IPS DF 6.9 (cell line): ENCODE measurements around the gene NINL.
A peak's percentile ranks its signal among the peaks of the same experiment; 100 is the strongest.

ENCODE experiments used
- DNase-seq: peaks from one replicate; pipeline ENCODE4 v3.0.0-alpha.2; 2013; ENCODE audit warnings: low read depth, low spot score
- H3K27ac ChIP-seq: one replicate; pipeline ENCODE4 v1.5.1; 2013; ENCODE audit warnings: low read length, control low read depth
- H3K27me3 ChIP-seq: 2 replicates; pipeline ENCODE4 v1.6.1; 2013; ENCODE audit warnings: mild to moderate bottlenecking, low read length; ENCODE audit not compliant: control insufficient read depth, insufficient read depth
- H3K36me3 ChIP-seq: 2 replicates; pipeline ENCODE4 v1.6.1; 2013; ENCODE audit warnings: low read length; ENCODE audit not compliant: control insufficient read depth, insufficient read depth
- H3K4me1 ChIP-seq: 2 replicates; pipeline ENCODE4 v1.6.1; 2013; ENCODE audit warnings: low read length; ENCODE audit not compliant: control insufficient read depth, insufficient read depth
- H3K4me3 ChIP-seq: 2 replicates; pipeline ENCODE4 v1.5.1; 2013; ENCODE audit warnings: mild to moderate bottlenecking, low read length
- H3K9me3 ChIP-seq: 2 replicates; pipeline ENCODE4 v1.6.1; 2013; ENCODE audit warnings: low read length, inconsistent platforms; ENCODE audit not compliant: control insufficient read depth, insufficient read depth
- WGBS: extraction: QIAGEN DNeasy Blood & Tissue Kit; methylation state at CpG from one replicate; pipeline ENCODE4 v1.1.7; 2013; ENCODE audit warnings: mixed read lengths, missing lambda C conversion rate; ENCODE audit not compliant: insufficient read length, insufficient coverage; 5-methylcytosine and 5-hydroxymethylcytosine counted together

The NINL gene

DNA sequence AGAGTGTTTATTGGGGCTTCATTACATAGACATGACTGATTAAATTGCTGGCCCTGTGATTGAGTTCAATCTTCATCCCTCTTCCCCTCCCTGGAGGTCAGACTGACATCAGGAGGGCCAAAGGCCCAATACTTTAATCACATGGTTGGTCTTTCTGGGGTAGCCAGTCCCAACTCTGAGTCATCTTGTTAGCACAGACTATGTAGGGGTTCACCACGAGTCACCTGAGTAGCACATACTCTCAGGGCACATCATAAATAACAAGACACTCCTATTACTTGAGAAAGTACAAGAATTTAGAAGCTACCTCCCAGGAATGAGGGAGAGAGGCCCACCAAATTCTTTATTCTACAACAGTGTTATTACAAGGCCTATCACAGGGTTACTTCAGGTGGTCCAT is 166.6 kb downstream of the NINL start:
- no peaks in the 10 kb centered on the region for H3K4me1 ChIP-seq

DNA sequence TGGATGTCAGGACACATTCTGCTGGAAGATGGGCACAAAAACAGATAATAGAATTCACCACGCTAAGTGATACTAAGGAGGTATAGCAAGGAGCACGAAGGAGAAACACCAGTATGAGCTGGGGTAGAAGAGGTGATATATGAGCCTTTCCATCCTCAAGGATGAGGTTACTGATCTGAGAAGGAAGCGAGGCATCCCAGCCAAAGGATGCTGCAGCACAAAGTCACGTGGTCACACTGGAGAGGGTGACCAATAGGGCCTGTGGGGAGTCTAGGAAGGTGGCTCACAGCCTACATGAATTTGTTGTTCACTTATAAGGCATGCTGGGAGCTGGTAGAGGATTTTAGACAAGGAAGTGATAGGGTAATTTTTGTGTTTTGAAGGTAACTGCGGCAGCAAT is 176.4 kb downstream of the NINL start:
- peaks cover 3% of the 10 kb centered on the region; the same call in 1 of the 2 replicates for H3K4me1 ChIP-seq
- peaks cover 3% of the 10 kb centered on the region; the same call in 1 of the 2 replicates for H3K36me3 ChIP-seq
- H3K27me3 ChIP-seq: no peaks in the 10 kb centered on the region
- H3K27ac ChIP-seq: no peak overlapping the region
- WGBS: 100% methylated on average over 1 of the region's 5 CpGs
- no peak for DNase-seq
- no peak overlapping the region; the same call in 1 of the 2 replicates for H3K4me3 ChIP-seq
- H3K9me3 ChIP-seq: no peaks in the 10 kb centered on the region

More for the DNA sequence above, 166.6 kb downstream of the NINL start:
- H3K27ac ChIP-seq: no peak overlapping the region
- H3K4me3 ChIP-seq: no peak overlapping the region
- H3K9me3 ChIP-seq: no peaks in the 10 kb centered on the region
- H3K36me3 ChIP-seq: peaks cover 23% of the 10 kb centered on the region
- DNase-seq: no peak
- WGBS: no CpG with 5 or more reads among the region's 1 CpG
- no peaks in the 10 kb centered on the region for H3K27me3 ChIP-seq

DNA sequence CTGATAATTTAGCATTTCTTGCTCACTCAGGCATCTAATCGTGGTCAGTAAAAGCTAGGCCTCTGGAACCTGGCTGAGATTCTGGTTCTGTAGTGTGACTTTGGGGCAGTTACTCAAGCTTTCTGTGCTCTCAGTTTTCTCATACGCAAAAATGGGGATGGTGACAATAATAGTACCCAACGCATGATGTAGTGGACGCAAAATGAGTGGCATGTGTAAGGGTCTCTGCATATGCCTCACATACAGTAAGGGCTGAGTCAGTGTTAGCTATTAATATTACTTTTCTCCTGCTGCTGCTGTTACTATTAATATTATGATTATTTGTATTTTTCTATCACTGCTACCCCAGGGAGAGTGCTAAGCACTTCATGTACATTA is 177.2 kb downstream of the NINL start:
- WGBS: no CpG with 5 or more reads among the region's 4 CpGs
- Histone ChIP-seq H3K36me3 (peaks cover 3% of the 10 kb centered on the region; the same call in 1 of the 2 replicates), H3K27me3 (no peaks in the 10 kb centered on the region), H3K9me3 (no peaks in the 10 kb centered on the region), H3K4me1 (peaks cover 3% of the 10 kb centered on the region; the same call in 1 of the 2 replicates), H3K27ac (no peak overlapping the region), H3K4me3 (peak overlapping the region; percentile 79; the same call in 1 of the 2 replicates)
- no peak for DNase-seq

GRCh38 chr20:25407311-25408169 is 177.8 kb downstream of the NINL start, which contains the start of gene GINS1:
Gene GINS1 (plus strand): TSS chr20:25407673. CDS start chr20:25407821, 148 bp downstream.
- WGBS: no CpG with 5 or more reads among the region's 56 CpGs

More at GRCh38 chr20:25407311-25408169, 177.8 kb downstream of the NINL start, which contains the start of gene GINS1:
- H3K4me3 ChIP-seq: peak within 1 kb of the TSS; percentile 79
- no peaks in the 10 kb centered on the region for H3K27me3 ChIP-seq
- peak; percentile 90 for DNase-seq
- no peaks in the 10 kb centered on the region for H3K9me3 ChIP-seq
- no peak within 1 kb of the TSS for H3K27ac ChIP-seq
- H3K36me3 ChIP-seq: peaks cover 3% of the 10 kb centered on the region; the same call in 1 of the 2 replicates
- peaks cover 3% of the 10 kb centered on the region; the same call in 1 of the 2 replicates for H3K4me1 ChIP-seq
